ENCODE results near the gene IDE. TPM values are rescaled to one million over a fixed set of nuclear protein-coding genes. Genes with fewer than 3 reads are reported as not detected.
"Not testable (repeated sequence)": the region's sequence is repeated elsewhere in the genome, so short reads cannot be mapped to it uniquely, and the experiment has no call there.

The IDE gene
- polyA plus RNA-seq, 2 donors, result 10.2 to 11.6 TPM

DNA sequence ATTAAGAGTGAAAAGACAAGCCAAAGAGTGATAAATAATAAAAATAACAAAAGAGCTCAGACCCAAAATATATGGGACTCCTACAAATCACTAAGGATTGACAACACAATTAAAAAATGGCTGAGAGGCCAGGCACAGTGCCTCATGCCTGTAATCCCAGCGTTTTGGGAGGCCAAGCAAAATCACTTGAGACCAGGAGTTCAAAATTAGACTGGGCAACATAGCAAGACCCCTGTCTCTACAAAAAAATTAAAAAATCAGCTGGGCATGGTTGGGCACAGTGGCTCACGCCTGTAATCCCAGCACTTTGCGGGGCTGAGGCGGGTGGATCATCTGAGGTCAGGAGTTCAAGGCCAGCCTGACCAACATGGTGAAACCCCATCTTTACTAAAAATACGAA, 137.3 kb downstream of the IDE start:
- H3K27ac ChIP-seq (ENCODE audit: low read depth in 2 of 2, low read length in 1 of 2), result no peak overlapping the region
- H3K4me1 ChIP-seq (ENCODE audit: control insufficient read depth in 2 of 2, insufficient read depth in 2 of 2, low read length in 1 of 2), result no peaks in the 10 kb centered on the region
- no peaks in the 10 kb centered on the region for H3K36me3 ChIP-seq (ENCODE audit: control insufficient read depth in 2 of 2, insufficient read depth in 2 of 2, low read length in 1 of 2)
- no peak overlapping the region for H3K4me3 ChIP-seq (ENCODE audit: low read depth in 1 of 2, low read length in 2 of 2)
- 87 to 88% methylated on average over 5 of the region's 5 CpGs for WGBS, 2 donors
- H3K27me3 ChIP-seq (ENCODE audit: control insufficient read depth in 1 of 2, insufficient read depth in 2 of 2, low read length in 2 of 2), result no peaks in the 10 kb centered on the region
- H3K9me3 ChIP-seq (ENCODE audit: control insufficient read depth in 2 of 2, insufficient read depth in 1 of 2, low read depth in 1 of 2, low read length in 1 of 2), result no peaks in the 10 kb centered on the region

DNA sequence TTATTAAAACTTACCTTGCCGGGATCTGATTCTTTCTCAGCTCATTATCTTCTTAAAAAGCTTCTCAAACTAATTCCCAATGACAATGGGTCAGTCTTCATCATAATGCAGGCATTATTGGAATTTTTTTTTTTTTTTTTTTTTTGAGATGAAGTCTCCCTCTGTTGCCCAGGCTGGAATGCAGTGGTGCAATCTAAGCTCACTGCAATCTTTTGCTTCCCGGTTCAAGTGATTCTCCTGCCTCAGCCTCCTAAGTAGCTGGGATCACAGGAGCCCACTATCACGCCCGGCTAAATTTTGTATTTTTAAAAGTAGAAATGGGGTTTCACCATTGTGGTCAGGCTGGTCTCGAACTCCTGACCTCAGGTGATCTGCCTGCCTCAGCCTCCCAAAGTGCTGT, 137.8 kb downstream of the IDE start:
- not testable (repeated sequence) for H3K9me3 ChIP-seq (ENCODE audit: control insufficient read depth in 2 of 2, insufficient read depth in 1 of 2, low read depth in 1 of 2, low read length in 1 of 2); H3K27me3 ChIP-seq (ENCODE audit: control insufficient read depth in 1 of 2, insufficient read depth in 2 of 2, low read length in 2 of 2); H3K27ac ChIP-seq (ENCODE audit: low read depth in 2 of 2, low read length in 1 of 2); H3K4me1 ChIP-seq (ENCODE audit: control insufficient read depth in 2 of 2, insufficient read depth in 2 of 2, low read length in 1 of 2); H3K36me3 ChIP-seq (ENCODE audit: control insufficient read depth in 2 of 2, insufficient read depth in 2 of 2, low read length in 1 of 2); H3K4me3 ChIP-seq (ENCODE audit: low read depth in 1 of 2, low read length in 2 of 2)
- WGBS, 2 donors, result 88% methylated on average over 5 of the region's 5 CpGs

DNA sequence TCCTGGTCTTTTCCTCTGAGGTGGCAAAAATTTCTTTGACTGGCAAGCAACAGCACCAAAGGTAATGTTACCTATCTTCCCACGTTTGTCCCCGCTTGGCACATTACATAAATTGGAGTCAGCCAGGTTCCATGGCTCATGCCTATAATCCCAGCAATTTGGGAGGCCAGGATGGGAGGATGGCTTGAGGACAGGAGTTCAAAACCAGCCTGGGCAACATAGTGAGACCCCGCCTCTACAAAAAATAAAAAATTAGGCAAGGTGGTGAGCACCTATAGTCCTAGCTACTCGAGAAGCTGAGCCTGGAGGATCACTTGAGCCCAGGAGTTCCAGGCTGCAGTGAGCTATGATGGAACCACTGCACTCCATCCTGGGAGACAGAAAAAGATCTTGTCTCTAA, 139.5 kb downstream of the IDE start:
- no peaks in the 10 kb centered on the region for H3K36me3 ChIP-seq (ENCODE audit: control insufficient read depth in 2 of 2, insufficient read depth in 2 of 2, low read length in 1 of 2)
- 92 to 93% methylated on average over 4 of the region's 4 CpGs for WGBS, 2 donors
- no peaks in the 10 kb centered on the region for H3K27me3 ChIP-seq (ENCODE audit: control insufficient read depth in 1 of 2, insufficient read depth in 2 of 2, low read length in 2 of 2)
- H3K27ac ChIP-seq (ENCODE audit: low read depth in 2 of 2, low read length in 1 of 2), result no peak overlapping the region
- H3K4me1 ChIP-seq (ENCODE audit: control insufficient read depth in 2 of 2, insufficient read depth in 2 of 2, low read length in 1 of 2), result no peaks in the 10 kb centered on the region
- H3K4me3 ChIP-seq (ENCODE audit: low read depth in 1 of 2, low read length in 2 of 2), result no peak overlapping the region
- no peaks in the 10 kb centered on the region for H3K9me3 ChIP-seq (ENCODE audit: control insufficient read depth in 2 of 2, insufficient read depth in 1 of 2, low read depth in 1 of 2, low read length in 1 of 2)

DNA sequence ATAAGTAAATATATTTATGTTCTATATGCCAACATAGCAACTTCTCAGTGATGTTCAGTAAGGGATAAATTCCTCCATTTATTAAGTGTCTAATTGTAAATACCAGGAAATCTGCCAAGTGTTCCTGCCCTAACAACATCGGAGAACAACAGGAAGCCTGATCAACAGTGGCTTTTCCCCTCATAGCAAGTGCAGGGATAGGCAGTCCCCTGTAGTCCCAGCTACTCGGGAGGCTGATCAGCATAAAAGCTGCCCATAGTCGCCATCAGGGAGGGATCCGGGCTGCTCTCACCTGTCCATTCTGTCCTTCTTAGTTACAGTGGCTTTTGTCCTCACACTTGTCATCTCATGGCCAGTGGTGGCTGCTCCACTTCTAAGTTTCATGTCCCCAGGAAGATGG, 141.3 kb downstream of the IDE start:
- 34 to 41% methylated on average over 4 of the region's 4 CpGs for WGBS, 2 donors
- Histone ChIP-seq H3K9me3 (ENCODE audit: control insufficient read depth in 2 of 2, insufficient read depth in 1 of 2, low read depth in 1 of 2, low read length in 1 of 2) (no peaks in the 10 kb centered on the region), H3K36me3 (ENCODE audit: control insufficient read depth in 2 of 2, insufficient read depth in 2 of 2, low read length in 1 of 2) (no peaks in the 10 kb centered on the region), H3K4me1 (ENCODE audit: control insufficient read depth in 2 of 2, insufficient read depth in 2 of 2, low read length in 1 of 2) (no peaks in the 10 kb centered on the region), H3K4me3 (ENCODE audit: low read depth in 1 of 2, low read length in 2 of 2) (no peak overlapping the region), H3K27ac (ENCODE audit: low read depth in 2 of 2, low read length in 1 of 2) (no peak overlapping the region), H3K27me3 (ENCODE audit: control insufficient read depth in 1 of 2, insufficient read depth in 2 of 2, low read length in 2 of 2) (no peaks in the 10 kb centered on the region)

GRCh38 chr10:92430103-92430502, 143.8 kb downstream of the IDE start:
- Histone ChIP-seq H3K36me3 (ENCODE audit: control insufficient read depth in 2 of 2, insufficient read depth in 2 of 2, low read length in 1 of 2) (no peaks in the 10 kb centered on the region), H3K4me1 (ENCODE audit: control insufficient read depth in 2 of 2, insufficient read depth in 2 of 2, low read length in 1 of 2) (no peaks in the 10 kb centered on the region), H3K27ac (ENCODE audit: low read depth in 2 of 2, low read length in 1 of 2) (no peak overlapping the region), H3K27me3 (ENCODE audit: control insufficient read depth in 1 of 2, insufficient read depth in 2 of 2, low read length in 2 of 2) (no peaks in the 10 kb centered on the region), H3K9me3 (ENCODE audit: control insufficient read depth in 2 of 2, insufficient read depth in 1 of 2, low read depth in 1 of 2, low read length in 1 of 2) (no peaks in the 10 kb centered on the region), H3K4me3 (ENCODE audit: low read depth in 1 of 2, low read length in 2 of 2) (no peak overlapping the region)
- 95% methylated on average over 6 of the region's 6 CpGs for WGBS, 2 donors

DNA sequence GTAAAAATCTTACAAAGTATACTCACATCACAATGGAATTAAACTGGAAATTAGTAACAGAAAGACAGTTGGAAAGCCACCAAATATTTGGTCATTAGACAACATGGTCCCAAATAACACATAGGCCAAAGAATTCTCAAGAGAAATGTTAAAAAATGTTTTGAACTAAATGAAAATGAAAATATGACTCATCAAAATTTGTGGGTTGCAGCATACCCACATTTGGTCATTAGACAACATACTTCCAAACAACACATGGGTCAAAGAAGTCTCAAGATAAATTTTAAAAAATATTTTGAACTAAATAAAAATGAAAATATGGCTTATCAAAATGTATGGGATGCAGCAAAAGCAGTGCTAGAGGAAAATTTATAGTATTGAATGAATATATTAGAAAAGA, 152.3 kb downstream of the IDE start:
- H3K27me3 ChIP-seq (ENCODE audit: control insufficient read depth in 1 of 2, insufficient read depth in 2 of 2, low read length in 2 of 2), result no peaks in the 10 kb centered on the region
- no peaks in the 10 kb centered on the region for H3K9me3 ChIP-seq (ENCODE audit: control insufficient read depth in 2 of 2, insufficient read depth in 1 of 2, low read depth in 1 of 2, low read length in 1 of 2)
- no peak overlapping the region for H3K27ac ChIP-seq (ENCODE audit: low read depth in 2 of 2, low read length in 1 of 2)
- no peaks in the 10 kb centered on the region for H3K4me1 ChIP-seq (ENCODE audit: control insufficient read depth in 2 of 2, insufficient read depth in 2 of 2, low read length in 1 of 2)
- no peak overlapping the region for H3K4me3 ChIP-seq (ENCODE audit: low read depth in 1 of 2, low read length in 2 of 2)
- H3K36me3 ChIP-seq (ENCODE audit: control insufficient read depth in 2 of 2, insufficient read depth in 2 of 2, low read length in 1 of 2), result no peaks in the 10 kb centered on the region

- Histone ChIP-seq H3K9me3 (ENCODE audit: control insufficient read depth in 2 of 2, insufficient read depth in 1 of 2, low read depth in 1 of 2, low read length in 1 of 2) (peaks cover 0 to 2% of the 10 kb centered on the region in 2 donors), H3K27me3 (ENCODE audit: control insufficient read depth in 1 of 2, insufficient read depth in 2 of 2, low read length in 2 of 2) (no peaks in the 10 kb centered on the region), H3K4me3 (ENCODE audit: low read depth in 1 of 2, low read length in 2 of 2) (peak overlapping the region; percentile 27 to 58), H3K36me3 (ENCODE audit: control insufficient read depth in 2 of 2, insufficient read depth in 2 of 2, low read length in 1 of 2) (no peaks in the 10 kb centered on the region), H3K27ac (ENCODE audit: low read depth in 2 of 2, low read length in 1 of 2) (no peak overlapping the region), H3K4me1 (ENCODE audit: control insufficient read depth in 2 of 2, insufficient read depth in 2 of 2, low read length in 1 of 2) (no peaks in the 10 kb centered on the region)
- WGBS, 2 donors, result 17 to 23% methylated on average over 46 of the region's 46 CpGs
Observed at GRCh38 chr10:92420546-92421275, 153.2 kb downstream of the IDE start.

- H3K36me3 ChIP-seq (ENCODE audit: control insufficient read depth in 2 of 2, insufficient read depth in 2 of 2, low read length in 1 of 2), result no peaks in the 10 kb centered on the region
- peaks cover 0 to 2% of the 10 kb centered on the region in 2 donors for H3K9me3 ChIP-seq (ENCODE audit: control insufficient read depth in 2 of 2, insufficient read depth in 1 of 2, low read depth in 1 of 2, low read length in 1 of 2)
- no peaks in the 10 kb centered on the region for H3K4me1 ChIP-seq (ENCODE audit: control insufficient read depth in 2 of 2, insufficient read depth in 2 of 2, low read length in 1 of 2)
- WGBS, 2 donors, result 44 to 45% methylated on average over 34 of the region's 34 CpGs
- no peak overlapping the region for H3K27ac ChIP-seq (ENCODE audit: low read depth in 2 of 2, low read length in 1 of 2)
- H3K27me3 ChIP-seq (ENCODE audit: control insufficient read depth in 1 of 2, insufficient read depth in 2 of 2, low read length in 2 of 2), result no peaks in the 10 kb centered on the region
- peak overlapping the region in 1 of 2 donors; percentile 58 for H3K4me3 ChIP-seq (ENCODE audit: low read depth in 1 of 2, low read length in 2 of 2)
Observed at GRCh38 chr10:92419740-92420545, 153.9 kb downstream of the IDE start.

- WGBS, 2 donors, result 88 to 92% methylated on average over 7 of the region's 7 CpGs
- Histone ChIP-seq H3K4me1 (ENCODE audit: control insufficient read depth in 2 of 2, insufficient read depth in 2 of 2, low read length in 1 of 2) (no peaks in the 10 kb centered on the region), H3K36me3 (ENCODE audit: control insufficient read depth in 2 of 2, insufficient read depth in 2 of 2, low read length in 1 of 2) (no peaks in the 10 kb centered on the region), H3K9me3 (ENCODE audit: control insufficient read depth in 2 of 2, insufficient read depth in 1 of 2, low read depth in 1 of 2, low read length in 1 of 2) (peaks cover 0 to 2% of the 10 kb centered on the region in 2 donors), H3K27me3 (ENCODE audit: control insufficient read depth in 1 of 2, insufficient read depth in 2 of 2, low read length in 2 of 2) (no peaks in the 10 kb centered on the region), H3K4me3 (ENCODE audit: low read depth in 1 of 2, low read length in 2 of 2) (no peak overlapping the region), H3K27ac (ENCODE audit: low read depth in 2 of 2, low read length in 1 of 2) (no peak overlapping the region)
Observed at GRCh38 chr10:92418891-92419290, 155.0 kb downstream of the IDE start.

- no peaks in the 10 kb centered on the region for H3K27me3 ChIP-seq (ENCODE audit: control insufficient read depth in 1 of 2, insufficient read depth in 2 of 2, low read length in 2 of 2)
- 81 to 82% methylated on average over 2 of the region's 2 CpGs for WGBS, 2 donors
- H3K4me1 ChIP-seq (ENCODE audit: control insufficient read depth in 2 of 2, insufficient read depth in 2 of 2, low read length in 1 of 2), result no peaks in the 10 kb centered on the region
- H3K4me3 ChIP-seq (ENCODE audit: low read depth in 1 of 2, low read length in 2 of 2), result no peak overlapping the region
- H3K36me3 ChIP-seq (ENCODE audit: control insufficient read depth in 2 of 2, insufficient read depth in 2 of 2, low read length in 1 of 2), result no peaks in the 10 kb centered on the region
- peaks cover 0 to 2% of the 10 kb centered on the region in 2 donors for H3K9me3 ChIP-seq (ENCODE audit: control insufficient read depth in 2 of 2, insufficient read depth in 1 of 2, low read depth in 1 of 2, low read length in 1 of 2)
- no peak overlapping the region for H3K27ac ChIP-seq (ENCODE audit: low read depth in 2 of 2, low read length in 1 of 2)
Observed at GRCh38 chr10:92418221-92418620, 155.7 kb downstream of the IDE start.

Data from esophagus (tissue), 2 donors.